CD4-positive, CD25-positive, alpha-beta regulatory T cell (primary cell): ENCODE data around the gene PCF11. TPM values are rescaled to one million over a fixed set of nuclear protein-coding genes. Genes with fewer than 3 reads are reported as not detected.
"Not testable (repeated sequence)": the region's sequence is repeated elsewhere in the genome, so short reads cannot be mapped to it uniquely, and the experiment has no call there.

Source experiments
- ATAC-seq, 2 donors: fragments of 150-1000 bp; cut with Tn5 transposase; one replicate each; pipeline ENCODE4 v1.10.0; 2021; ENCODE audit warnings: low read depth in 2 of 2, moderate number of reproducible peaks in 2 of 2, moderate library complexity in 1 of 2
- DNase-seq, 3 donors: peaks; one replicate each; pipeline versions ENCODE4 v3.0.0 to v3.0.0-alpha.2; 2012 to 2022; ENCODE audit warnings: mixed read lengths in 1 of 3
- H3K27ac ChIP-seq: one replicate; pipeline ENCODE4 v1.7.0; 2013; ENCODE audit warnings: mild to moderate bottlenecking, low read length; ENCODE audit not compliant: insufficient read depth, poor library complexity, severe bottlenecking
- H3K27me3 ChIP-seq: one replicate; pipeline ENCODE4 v1.7.0; 2013; ENCODE audit warnings: low read length; ENCODE audit not compliant: control insufficient read depth, insufficient read depth
- H3K36me3 ChIP-seq: one replicate; pipeline ENCODE4 v1.7.0; 2013; ENCODE audit warnings: mild to moderate bottlenecking, low read length, moderate library complexity; ENCODE audit not compliant: control insufficient read depth, insufficient read depth
- H3K4me1 ChIP-seq: 2 replicates; pipeline ENCODE4 v1.7.0; 2013; ENCODE audit warnings: mild to moderate bottlenecking, low read length; ENCODE audit not compliant: insufficient read depth, control insufficient read depth, poor library complexity, severe bottlenecking
- H3K4me3 ChIP-seq: one replicate; pipeline ENCODE4 v1.7.0; 2013; ENCODE audit warnings: low read depth, mild to moderate bottlenecking, low read length, moderate library complexity
- H3K9me3 ChIP-seq, 2 experiments: 1 replicate in 1 of 2; 2 replicates in 1 of 2; pipeline ENCODE4 v1.7.0; 2013; ENCODE audit warnings: low read length in 2 of 2, mild to moderate bottlenecking in 1 of 2, moderate library complexity in 1 of 2; ENCODE audit not compliant: control insufficient read depth in 2 of 2
- H3K27ac Mint-ChIP-seq, 3 donors: one replicate each; pipeline ENCODE4 v1.8.0; 2020 to 2022; ENCODE audit warnings: mild to moderate bottlenecking in 3 of 3, mixed read lengths in 3 of 3, moderate library complexity in 2 of 3
- H3K27me3 Mint-ChIP-seq: one replicate; pipeline ENCODE4 v1.8.0; 2022; ENCODE audit warnings: mild to moderate bottlenecking, mixed read lengths
- H3K36me3 Mint-ChIP-seq: one replicate; pipeline ENCODE4 v1.8.0; 2020; ENCODE audit warnings: mixed read lengths
- H3K4me1 Mint-ChIP-seq, 4 donors: one replicate each; pipeline ENCODE4 v1.8.0; 2020 to 2022; ENCODE audit warnings: mixed read lengths in 4 of 4, mild to moderate bottlenecking in 1 of 4
- H3K4me3 Mint-ChIP-seq, 4 donors: one replicate each; pipeline ENCODE4 v1.8.0; 2020 to 2022; ENCODE audit warnings: mild to moderate bottlenecking in 4 of 4, mixed read lengths in 4 of 4, moderate library complexity in 3 of 4
- H3K9me3 Mint-ChIP-seq, 7 donors: one replicate each; pipeline ENCODE4 v1.8.0; 2020 to 2022; ENCODE audit warnings: mixed read lengths in 7 of 7, mild to moderate bottlenecking in 3 of 7, moderate library complexity in 2 of 7
- polyA plus RNA-seq, 4 donors: library from polyadenylated mRNA; unstranded; fragments of 300-500 nt; fragmentation: Illumina TruSeq; gene quantifications; one replicate each; pipeline ENCODE4 v1.2.3, GENCODE V29; 2021
- total RNA-seq: library from RNA; stranded (reverse); gene quantifications from one replicate; pipeline ENCODE4 v1.2.3, GENCODE V29; 2022

The PCF11 gene
- total and polyA plus RNA-seq, 5 donors from 2014 or later: 19.2 to 161 (median 30.9) TPM

DNA sequence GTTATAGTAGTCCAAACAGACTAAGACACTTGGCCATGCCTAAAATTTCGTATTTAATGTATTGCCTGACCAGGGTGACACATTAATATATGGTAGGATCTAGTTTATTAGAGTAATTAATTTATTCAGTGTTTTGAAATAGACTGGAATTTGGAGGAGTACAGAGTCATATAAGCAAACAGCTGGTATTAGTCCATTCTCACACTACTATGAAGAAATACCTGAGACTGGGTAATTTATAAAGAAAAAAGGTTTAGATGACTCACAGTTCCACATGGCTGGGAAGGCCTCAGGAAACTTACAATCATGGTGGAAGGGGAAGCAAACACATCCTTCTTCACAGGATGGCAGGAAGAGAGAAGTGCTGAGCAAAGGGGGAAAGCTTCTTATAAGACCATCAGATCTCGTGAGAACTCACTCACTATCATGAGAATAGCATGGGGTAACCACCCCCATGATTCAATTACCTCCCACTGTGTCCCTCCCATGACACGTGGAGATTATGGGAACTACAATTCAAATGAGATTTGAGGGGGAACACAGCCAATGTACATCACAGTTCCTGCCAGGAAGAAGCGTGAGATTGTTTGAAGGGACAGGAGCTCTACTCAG, 49.9 kb downstream of the PCF11 start:
- H3K27me3 ChIP-seq, H3K9me3 Mint-ChIP-seq, H3K27ac ChIP-seq, H3K27ac Mint-ChIP-seq, H3K4me1 Mint-ChIP-seq, H3K4me3 ChIP-seq, H3K9me3 ChIP-seq, H3K36me3 ChIP-seq, H3K4me1 ChIP-seq, ATAC-seq, DNase-seq, H3K4me3 Mint-ChIP-seq, H3K27me3 Mint-ChIP-seq: not testable (repeated sequence)
- peaks cover 22% of the 10 kb centered on the region for H3K36me3 Mint-ChIP-seq

DNA sequence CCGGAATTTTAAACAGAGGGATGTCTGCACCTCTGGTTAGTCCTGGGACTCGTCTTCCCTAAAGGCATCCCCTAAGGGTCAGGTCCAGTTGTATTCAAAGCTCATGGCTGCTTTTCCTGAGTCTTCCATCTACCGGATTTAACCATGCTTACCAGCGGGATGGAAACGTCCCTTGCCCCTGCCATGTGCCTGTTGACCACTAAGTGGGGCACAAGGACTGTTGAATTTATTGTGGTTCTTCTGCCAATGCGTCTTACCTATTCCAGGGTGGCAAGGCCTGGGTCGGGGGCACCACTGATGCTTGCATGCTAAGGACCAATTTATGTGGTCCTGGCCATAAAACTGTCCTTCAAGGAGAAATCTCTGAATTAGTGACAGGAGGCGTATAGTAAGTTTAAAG, 62.2 kb downstream of the PCF11 start:
- no peak for DNase-seq
- no peaks in the 10 kb centered on the region for H3K36me3 ChIP-seq
- H3K9me3 ChIP-seq: no peaks in the 10 kb centered on the region
- peaks cover 0 to 3% (median 0%) of the 10 kb centered on the region in 4 donors for H3K4me1 Mint-ChIP-seq
- H3K4me3 ChIP-seq: no peak overlapping the region
- no peak overlapping the region for H3K27ac Mint-ChIP-seq
- H3K9me3 Mint-ChIP-seq: no peaks in the 10 kb centered on the region
- ATAC-seq: no peak
- H3K27ac ChIP-seq: no peak overlapping the region
- H3K4me1 ChIP-seq: no peaks in the 10 kb centered on the region
- H3K36me3 Mint-ChIP-seq: no peaks in the 10 kb centered on the region
- no peak overlapping the region for H3K4me3 Mint-ChIP-seq
- H3K27me3 ChIP-seq: no peaks in the 10 kb centered on the region
- H3K27me3 Mint-ChIP-seq: peaks cover 5% of the 10 kb centered on the region

DNA sequence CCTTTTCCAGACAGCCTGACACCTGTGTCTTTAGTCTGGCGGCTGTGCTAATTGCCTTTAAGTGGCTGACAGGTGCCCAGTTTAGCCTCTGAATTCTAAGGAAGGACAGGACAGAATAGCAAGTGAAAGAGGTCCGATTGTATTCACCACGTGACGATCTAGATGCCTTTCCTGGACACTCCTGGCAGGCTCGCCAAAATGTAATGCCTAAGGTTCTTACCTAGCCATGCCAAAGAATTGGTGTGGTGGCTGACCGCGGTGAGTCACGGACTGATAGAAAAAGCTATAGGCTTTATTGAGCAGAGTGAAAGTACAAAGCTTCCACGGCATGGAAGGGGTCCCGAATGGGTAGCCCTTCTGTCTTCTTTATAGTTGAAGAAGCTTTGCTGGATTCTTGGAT, 63.3 kb downstream of the PCF11 start:
- Mint-ChIP-seq H3K9me3 (no peaks in the 10 kb centered on the region), H3K36me3 (no peaks in the 10 kb centered on the region), H3K27me3 (peaks cover 5% of the 10 kb centered on the region), H3K4me1 (no peaks in the 10 kb centered on the region), H3K27ac (no peak overlapping the region), H3K4me3 (no peak overlapping the region)
- Histone ChIP-seq H3K27me3 (no peaks in the 10 kb centered on the region), H3K36me3 (no peaks in the 10 kb centered on the region), H3K27ac (no peak overlapping the region), H3K4me1 (no peaks in the 10 kb centered on the region), H3K9me3 (no peaks in the 10 kb centered on the region), H3K4me3 (no peak overlapping the region)
- DNase-seq (no peak), ATAC-seq (no peak)

DNA sequence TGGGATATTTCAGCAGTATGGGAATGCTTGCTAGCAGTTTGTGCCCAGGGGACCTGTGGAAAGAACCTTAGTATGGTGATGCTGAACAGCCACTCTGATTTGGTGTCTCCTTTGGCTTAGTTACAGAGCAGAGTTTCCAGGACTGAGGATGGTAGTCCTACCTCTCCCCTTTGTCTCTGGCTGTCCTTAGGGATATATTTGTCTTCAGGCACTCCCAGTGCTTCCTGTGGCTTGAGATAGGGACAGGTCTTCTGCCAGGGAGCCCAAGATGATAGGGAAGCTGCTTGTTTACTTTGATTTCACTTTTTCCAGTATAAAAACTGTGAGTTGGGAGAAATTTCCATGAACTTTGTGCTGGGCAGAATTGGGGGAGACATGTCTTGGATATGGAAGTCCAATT, 64.8 kb downstream of the PCF11 start:
- Mint-ChIP-seq H3K36me3 (no peaks in the 10 kb centered on the region), H3K4me3 (no peak overlapping the region), H3K27ac (no peak overlapping the region), H3K27me3 (peaks cover 5% of the 10 kb centered on the region), H3K9me3 (no peaks in the 10 kb centered on the region), H3K4me1 (no peaks in the 10 kb centered on the region)
- H3K4me1 ChIP-seq: no peaks in the 10 kb centered on the region
- no peaks in the 10 kb centered on the region for H3K36me3 ChIP-seq
- H3K4me3 ChIP-seq: no peak overlapping the region
- H3K9me3 ChIP-seq: no peaks in the 10 kb centered on the region
- no peak for DNase-seq
- no peak overlapping the region for H3K27ac ChIP-seq
- ATAC-seq: no peak
- no peaks in the 10 kb centered on the region for H3K27me3 ChIP-seq

DNA sequence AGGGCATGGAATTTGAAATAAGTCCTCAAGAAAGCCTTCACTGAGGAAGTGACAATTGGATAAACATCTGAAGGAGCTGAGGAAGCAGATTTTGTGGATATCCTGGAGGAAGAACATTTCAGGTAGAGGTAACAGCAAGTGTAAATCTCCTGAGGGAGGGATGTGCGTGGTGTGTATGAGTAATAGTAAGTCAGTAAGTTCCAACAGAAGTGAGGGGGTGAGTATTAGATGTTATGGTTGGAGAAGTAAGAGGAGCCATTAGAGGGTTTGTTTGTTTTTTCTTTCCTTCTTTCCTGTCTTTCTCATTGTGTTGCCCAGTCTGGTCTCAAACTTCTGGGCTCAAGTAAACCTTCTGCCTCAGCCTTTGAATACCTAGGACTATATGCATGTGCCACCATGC, 65.6 kb downstream of the PCF11 start:
- H3K27me3 ChIP-seq: no peaks in the 10 kb centered on the region
- Mint-ChIP-seq H3K27ac (no peak overlapping the region), H3K4me1 (no peaks in the 10 kb centered on the region), H3K27me3 (peaks cover 5% of the 10 kb centered on the region), H3K9me3 (no peaks in the 10 kb centered on the region), H3K36me3 (no peaks in the 10 kb centered on the region), H3K4me3 (no peak overlapping the region)
- no peak overlapping the region for H3K27ac ChIP-seq
- ATAC-seq (no peak), DNase-seq (no peak)
- no peak overlapping the region for H3K4me3 ChIP-seq
- no peaks in the 10 kb centered on the region for H3K36me3 ChIP-seq
- H3K9me3 ChIP-seq: no peaks in the 10 kb centered on the region
- no peaks in the 10 kb centered on the region for H3K4me1 ChIP-seq

DNA sequence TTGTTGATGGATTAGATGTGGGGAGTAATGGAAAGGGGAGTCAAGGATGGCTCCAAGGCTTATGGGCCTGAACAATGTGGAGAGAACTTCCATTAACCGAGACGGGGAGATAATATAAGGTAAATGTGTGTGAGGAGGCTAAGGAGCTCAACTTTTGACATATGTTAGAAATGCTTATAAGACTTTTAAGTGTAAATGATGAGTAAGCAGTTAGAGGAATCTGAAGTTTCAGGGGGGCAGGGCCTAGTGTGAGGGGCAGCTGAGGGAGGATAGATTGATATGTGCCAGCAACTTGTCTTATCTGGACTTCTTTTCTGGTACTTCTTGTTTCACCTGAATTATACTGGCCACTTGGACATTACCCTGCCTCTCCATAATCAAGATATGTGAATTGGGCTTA, 66.5 kb downstream of the PCF11 start:
- Mint-ChIP-seq H3K36me3 (no peaks in the 10 kb centered on the region), H3K4me3 (no peak overlapping the region), H3K4me1 (no peaks in the 10 kb centered on the region), H3K27me3 (peaks cover 5% of the 10 kb centered on the region), H3K9me3 (no peaks in the 10 kb centered on the region), H3K27ac (peak overlapping the region in 1 of 3 donors; percentile 79)
- no peaks in the 10 kb centered on the region for H3K27me3 ChIP-seq
- no peak overlapping the region for H3K4me3 ChIP-seq
- no peaks in the 10 kb centered on the region for H3K4me1 ChIP-seq
- H3K9me3 ChIP-seq: no peaks in the 10 kb centered on the region
- ATAC-seq (no peak), DNase-seq (no peak)
- H3K27ac ChIP-seq: no peak overlapping the region
- no peaks in the 10 kb centered on the region for H3K36me3 ChIP-seq

DNA sequence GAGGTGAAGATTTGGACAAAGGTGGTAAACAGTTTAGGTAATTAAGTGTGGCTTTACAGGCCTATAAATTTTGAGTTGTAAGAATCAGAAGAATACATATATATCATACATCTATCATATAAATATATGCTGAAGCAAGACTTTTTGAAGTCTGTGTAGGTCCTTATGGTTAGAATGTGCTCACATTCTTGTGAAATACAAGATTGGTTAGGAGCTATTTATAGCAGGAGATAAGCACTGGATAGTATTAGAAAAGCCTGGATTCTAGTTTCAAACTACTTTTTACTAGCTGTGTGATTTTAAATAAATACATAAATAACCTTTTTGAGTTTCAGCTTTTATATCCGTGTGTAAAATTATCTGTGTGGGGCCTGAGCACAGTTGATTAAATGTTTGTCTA, 78.9 kb downstream of the PCF11 start:
- no peak overlapping the region for H3K4me3 ChIP-seq
- no peak overlapping the region for H3K4me3 Mint-ChIP-seq
- no peaks in the 10 kb centered on the region for H3K36me3 ChIP-seq
- no peaks in the 10 kb centered on the region for H3K36me3 Mint-ChIP-seq
- no peak for DNase-seq
- H3K27ac Mint-ChIP-seq: no peak overlapping the region
- H3K27me3 Mint-ChIP-seq: peaks cover 9% of the 10 kb centered on the region
- H3K4me1 ChIP-seq: no peaks in the 10 kb centered on the region
- peaks cover 0 to 2% of the 10 kb centered on the region in 2 experiments for H3K9me3 ChIP-seq
- no peaks in the 10 kb centered on the region for H3K4me1 Mint-ChIP-seq
- peaks cover 5% of the 10 kb centered on the region for H3K27me3 ChIP-seq
- no peak for ATAC-seq
- H3K27ac ChIP-seq: no peak overlapping the region
- peaks cover 0 to 3% (median 0%) of the 10 kb centered on the region in 7 donors for H3K9me3 Mint-ChIP-seq
